H1 (cell line): ENCODE data around the gene TDG. TPM values are rescaled to one million over a fixed set of nuclear protein-coding genes. Genes with fewer than 3 reads are reported as not detected.

Source experiments
- CTCF ChIA-PET: fragments of 300-600 bp; sonication (Branson Sonifier 250); formaldehyde crosslinking; loops from one replicate; lab custom pipeline; 2021; ENCODE audit not compliant: partially characterized antibody; lab: Charles Lee
- POLR2A ChIA-PET: fragments of 300-600 bp; sonication (Branson Sonifier 250); formaldehyde crosslinking; loops from one replicate; lab custom pipeline; 2021; ENCODE audit warnings: inconsistent platforms; ENCODE audit not compliant: partially characterized antibody; lab: Charles Lee
- DNase-seq, 2 experiments: peaks; one replicate each; pipeline versions ENCODE4 v3.0.0 to v3.0.0-alpha.2; 2010 to 2022; ENCODE audit warnings: low spot score in 2 of 2, low read depth in 1 of 2, mixed read lengths in 1 of 2
- FAIRE-seq: peaks from 2 replicates; lab custom pipeline; 2011; peaks lifted over from hg19 to GRCh38; lab: Jason Lieb, UNC
- H2AFZ ChIP-seq: 2 replicates; pipeline ENCODE4 v1.8.1; 2012; ENCODE audit warnings: low read length, inconsistent platforms
- H2AK5ac ChIP-seq: 2 replicates; pipeline ENCODE4 v1.6.1; 2013; ENCODE audit warnings: low read depth, low read length
- H2BK120ac ChIP-seq: replicated peaks from 2 replicates; pipeline ENCODE3; 2013; ENCODE audit warnings: low read depth, low read length, inconsistent platforms
- H2BK12ac ChIP-seq: 2 replicates; pipeline ENCODE4 v1.6.1; 2013; ENCODE audit warnings: low read depth, low read length
- H2BK15ac ChIP-seq: 2 replicates; pipeline ENCODE4 v1.6.1; 2013; ENCODE audit warnings: low read length
- H2BK20ac ChIP-seq: 2 replicates; pipeline ENCODE4 v1.6.1; 2013; ENCODE audit warnings: low read length
- H2BK5ac ChIP-seq: 2 replicates; pipeline ENCODE4 v1.6.1; 2013; ENCODE audit warnings: low read depth, low read length
- H3K14ac ChIP-seq: 2 replicates; pipeline ENCODE4 v1.6.1; 2013; ENCODE audit warnings: inconsistent platforms; ENCODE audit not compliant: insufficient read length
- H3K18ac ChIP-seq: 2 replicates; pipeline ENCODE4 v1.6.1; 2013; ENCODE audit warnings: low read length; ENCODE audit errors: extremely low read depth
- H3K23ac ChIP-seq: 2 replicates; pipeline ENCODE4 v1.6.1; 2013; ENCODE audit warnings: inconsistent platforms; ENCODE audit not compliant: insufficient read length
- H3K23me2 ChIP-seq: 2 replicates; pipeline ENCODE4 v1.6.1; 2013; ENCODE audit warnings: low read depth, low read length
- H3K27ac ChIP-seq: 2 replicates; pipeline ENCODE4 v1.6.1; 2011; ENCODE audit warnings: low read depth, low read length, inconsistent platforms
- H3K27me3 ChIP-seq, 4 experiments: replicated peaks in 1 of 4; 1 replicate in 1 of 4; 2 replicates in 3 of 4; pipeline versions ENCODE4 v1.6.1 to v1.8.1; 2011 to 2013; ENCODE audit warnings: low read length in 3 of 4, mild to moderate bottlenecking in 3 of 4, inconsistent platforms in 2 of 4, mixed read lengths in 2 of 4, moderate library complexity in 1 of 4; ENCODE audit not compliant: control insufficient read depth in 3 of 4, insufficient read depth in 3 of 4; ENCODE audit errors: extremely low read depth in 1 of 4
- H3K36me3 ChIP-seq, 4 experiments: 2 replicates each; pipeline versions ENCODE4 v1.6.1 to v1.8.1; 2011 to 2013; ENCODE audit warnings: mild to moderate bottlenecking in 4 of 4, low read length in 3 of 4, moderate library complexity in 2 of 4, control low read depth in 1 of 4, inconsistent platforms in 1 of 4; ENCODE audit not compliant: insufficient read depth in 4 of 4, control insufficient read depth in 2 of 4
- H3K4ac ChIP-seq: replicated peaks from 2 replicates; pipeline ENCODE3; 2013; ENCODE audit warnings: low read length, low read depth, mixed read lengths, inconsistent platforms; ENCODE audit not compliant: insufficient read length
- H3K4me1 ChIP-seq, 4 experiments: replicated peaks in 1 of 4; 1 replicate in 1 of 4; 2 replicates in 3 of 4; pipeline versions ENCODE4 v1.6.1 to v1.8.1; 2011 to 2013; ENCODE audit warnings: low read length in 3 of 4, inconsistent platforms in 2 of 4, mixed read lengths in 1 of 4; ENCODE audit not compliant: insufficient read depth in 4 of 4, control insufficient read depth in 3 of 4
- H3K4me2 ChIP-seq, 2 experiments: 2 replicates each; pipeline versions ENCODE4 v1.6.1 to v1.8.1; 2011 to 2013; ENCODE audit warnings: low read depth in 2 of 2, low read length in 2 of 2, control low read depth in 1 of 2, inconsistent platforms in 1 of 2, mild to moderate bottlenecking in 1 of 2; ENCODE audit not compliant: insufficient read depth in 1 of 2
- H3K4me3 ChIP-seq, 4 experiments: fragments of 200-600, 300-600 bp in 1 of 4; sonication (generic), shearing (Covaris generic), sonication (Bioruptor Twin) in 1 of 4; 2 replicates each; pipeline versions ENCODE4 v1.5.1 to v1.8.1; 2011 to 2016; ENCODE audit warnings: low read length in 4 of 4, low read depth in 3 of 4, control low read depth in 2 of 4, inconsistent platforms in 2 of 4, mild to moderate bottlenecking in 2 of 4, mixed read lengths in 1 of 4, moderate library complexity in 1 of 4; ENCODE audit not compliant: insufficient read depth in 2 of 4; ENCODE audit errors: extremely low read depth in 1 of 4
- H3K56ac ChIP-seq: replicated peaks from 2 replicates; pipeline ENCODE3; 2013; ENCODE audit warnings: low read depth, mild to moderate bottlenecking, mixed read lengths, low read length, inconsistent platforms; ENCODE audit not compliant: insufficient read length
- H3K79me1 ChIP-seq: 2 replicates; pipeline ENCODE4 v1.6.1; 2013; ENCODE audit warnings: low read depth, low read length, control low read depth
- H3K79me2 ChIP-seq, 2 experiments: 2 replicates each; pipeline versions ENCODE4 v1.6.1 to v1.8.1; 2012 to 2013; ENCODE audit warnings: low read length in 2 of 2, mild to moderate bottlenecking in 2 of 2, inconsistent platforms in 1 of 2; ENCODE audit not compliant: insufficient read depth in 2 of 2, control insufficient read depth in 1 of 2
- H3K9ac ChIP-seq, 4 experiments: replicated peaks in 1 of 4; 1 replicate in 1 of 4; 2 replicates in 3 of 4; pipeline versions ENCODE4 v1.6.1 to v1.8.1; 2011 to 2013; ENCODE audit warnings: low read depth in 3 of 4, low read length in 3 of 4, control low read depth in 2 of 4, mild to moderate bottlenecking in 2 of 4, moderate library complexity in 2 of 4, inconsistent platforms in 1 of 4; ENCODE audit errors: extremely low read depth in 1 of 4
- H3K9me3 ChIP-seq, 2 experiments: 2 replicates each; pipeline versions ENCODE4 v1.6.1 to v1.8.1; 2012 to 2013; ENCODE audit warnings: mild to moderate bottlenecking in 2 of 2, moderate library complexity in 2 of 2, control low read depth in 1 of 2, inconsistent platforms in 1 of 2, low read depth in 1 of 2, low read length in 1 of 2, mixed read lengths in 1 of 2; ENCODE audit not compliant: insufficient read depth in 2 of 2
- H4K20me1 ChIP-seq, 2 experiments: replicated peaks in 1 of 2; 2 replicates each; pipeline versions ENCODE3 to v1.8.1; 2011 to 2013; ENCODE audit warnings: inconsistent platforms in 2 of 2, low read length in 2 of 2, mild to moderate bottlenecking in 1 of 2; ENCODE audit not compliant: insufficient read depth in 2 of 2, control insufficient read depth in 1 of 2
- H4K5ac ChIP-seq: 2 replicates; pipeline ENCODE4 v1.6.1; 2013; ENCODE audit warnings: low read length, low read depth, mixed read lengths, inconsistent platforms; ENCODE audit not compliant: insufficient read length
- H4K8ac ChIP-seq: 2 replicates; pipeline ENCODE4 v1.8.0; 2013; ENCODE audit warnings: mild to moderate bottlenecking, moderate library complexity, low read length, inconsistent platforms; ENCODE audit not compliant: insufficient read depth; ENCODE audit errors: extremely low read depth
- H4K91ac ChIP-seq: replicated peaks from 2 replicates; pipeline ENCODE3; 2013; ENCODE audit warnings: low read length, mixed read lengths, inconsistent platforms; ENCODE audit not compliant: insufficient read length
- HDAC2 ChIP-seq, 2 experiments: fragments of 300-600 bp in 1 of 2; sonication (generic) in 1 of 2; IDR thresholded peaks; 2 replicates each; pipeline ENCODE4 v1.6.1; 2011 to 2012; ENCODE audit warnings: low read depth in 2 of 2, low read length in 2 of 2, mild to moderate bottlenecking in 2 of 2, moderate library complexity in 2 of 2, borderline replicate concordance in 1 of 2, inconsistent platforms in 1 of 2
- WGBS, 2 experiments: shearing (Covaris generic) in 1 of 2; methylation state at CpG; one replicate each; pipeline versions ENCODE4 v1.1.6 to v1.1.7; 2013 to 2015; ENCODE audit warnings: low lambda C conversion rate in 2 of 2, mixed read lengths in 2 of 2, inconsistent platforms in 1 of 2, low coverage in 1 of 2, missing lambda C conversion rate in 1 of 2; ENCODE audit not compliant: insufficient replicate concordance in 2 of 2, insufficient coverage in 1 of 2, insufficient read length in 1 of 2; ENCODE audit errors: extremely low coverage in 1 of 2, missing lambda C conversion rate in 1 of 2; 5-methylcytosine and 5-hydroxymethylcytosine counted together
- polyA plus RNA-seq, 7 experiments: library from polyadenylated mRNA; depleted of rRNA in 3 of 7; stranded (reverse) in 5 of 7; unstranded in 2 of 7; fragments of >200 nt in 5 of 7; fragments of 200-250 nt in 2 of 7; gene quantifications; 1 replicate in 5 of 7; 2 replicates in 1 of 7; 4 replicates in 1 of 7; pipeline versions ENCODE4 v1.2.1 to v1.2.3, GENCODE V29; 2011 to 2013; ENCODE audit warnings: missing spikeins in 2 of 7, mixed read lengths in 2 of 7
- total RNA-seq: library from RNA; stranded (reverse); fragmentation: NEBNext Ultra II Directional; extraction: Animal tissue kit (Norgen Biotek cat#: 25700); gene quantifications from 2 replicates; pipeline ENCODE4 v1.2.1, GENCODE V29; 2021

TDG gene
- total and polyA plus RNA-seq, 2 of the 8 experiments (the other 6 are each of a cell fraction or from before 2014, with no cell fraction given), result 22.7 to 47.8 TPM

GRCh38 chr12:103955811-103956508 lies 9.7 kb upstream of the TDG start:
- ChIA-PET POLR2A (interaction anchor here (0.5 to 6.2 kb wide), 18 partner anchors 9 to 182 kb away, joined by 3 to 141 read pairs (median 6); partner anchors contain the start of genes HSP90B1, NFYB and TDG), CTCF (interaction anchor here (0.6 to 2.1 kb wide), 9 partner anchors 9 to 332 kb away, joined by 3 to 4 read pairs (median 3); no protein-coding TSS in a partner anchor)
- Histone ChIP-seq H2BK12ac (no peak overlapping the region), H3K79me1 (0 out of 2 replicates have a peak, but pooled peaks cover 2% of the 10 kb centered on the region), H4K8ac (no peak overlapping the region), H3K4me1 (peaks cover 0 to 7% (median 2%) of the 10 kb centered on the region in 4 experiments; a peak in 3 of 7 replicates), H2BK120ac (no peak overlapping the region), H3K79me2 (peaks cover 9 to 32% of the 10 kb centered on the region in 2 experiments), H3K27me3 (no peaks in the 10 kb centered on the region), H3K36me3 (peaks cover 0 to 36% (median 17%) of the 10 kb centered on the region in 4 experiments; a peak in 6 of 8 replicates), H2AK5ac (peak overlapping the region; percentile 43; the same call in 1 of the 2 replicates), H3K9me3 (no peaks in the 10 kb centered on the region), H2AFZ (no peak overlapping the region), H3K56ac (no peak overlapping the region), H4K91ac (peak overlapping the region; percentile 82), H2BK20ac (no peak overlapping the region), H2BK5ac (peak overlapping the region; percentile 95), H3K23me2 (peaks cover 7% of the 10 kb centered on the region), H3K14ac (no peak overlapping the region), H4K5ac (peak overlapping the region; percentile 78), H3K23ac (no peak overlapping the region), H3K4me2 (peak overlapping the region; percentile 97 to 98), H2BK15ac (no peak overlapping the region), H3K9ac (peak overlapping the region; percentile 57 to 94 (median 92)), H3K4me3 (peak overlapping the region; percentile 57 to 97 (median 92)), H3K18ac (peak overlapping the region; percentile 4; the same call in 1 of the 2 replicates), H3K4ac (peak overlapping the region; percentile 81), H3K27ac (peak overlapping the region; percentile 86), H4K20me1 (peaks cover 0 to 8% of the 10 kb centered on the region in 2 experiments)
- no peak for FAIRE-seq
- TF ChIP-seq HDAC2 (IDR thresholded peaks at IDR 0.05; ENCODE audit: borderline replicate concordance in 1 of 2, low read depth in 2 of 2, low read length in 2 of 2), result no peak
- no peak for DNase-seq
- 31% methylated on average over 7 of the region's 7 CpGs; no CpG with 5 or more reads in 1 of the 2 experiments for WGBS, 2 experiments
